IMR-90 (cell line): ENCODE measurements around the gene TP53AIP1. TPM values are rescaled to one million over a fixed set of nuclear protein-coding genes. Genes with fewer than 3 reads are reported as not detected.
A peak's percentile ranks its signal among the peaks of the same experiment; 100 is the strongest.

Experiments
- ATAC-seq: fragments of 200-7000 bp; cut with Tn5 transposase; 2 replicates; pipeline ENCODE4 v1.9.1; 2020; ENCODE audit warnings: low read depth, mild to moderate bottlenecking, moderate library complexity
- BruUV-seq: library from RNA; stranded (reverse); fragments of 400-500 nt; replicated peaks from 2 replicates; lab custom pipeline; 2021; lab: Mats Ljungman, UMichigan
- CTCF ChIA-PET: fragments of 300-600 bp; formaldehyde crosslinking; extraction: SDS; loops from one replicate; lab custom pipeline; 2021; ENCODE audit warnings: antibody characterized with exemption; lab: Yijun Ruan, JAX
- POLR2A ChIA-PET: fragments of 300-600 bp; sonication (Branson Sonifier 250); formaldehyde crosslinking; loops from one replicate; lab custom pipeline; 2022; ENCODE audit warnings: antibody characterized with exemption; ENCODE audit not compliant: unreplicated experiment; lab: Charles Lee
- DNase-seq: peaks from one replicate; pipeline ENCODE4 v3.0.0; 2013
- H2AFZ ChIP-seq: replicated peaks from 2 replicates; pipeline ENCODE3; 2013; ENCODE audit warnings: low read length, mild to moderate bottlenecking; ENCODE audit not compliant: poor library complexity
- H2AK5ac ChIP-seq: 2 replicates; pipeline ENCODE4 v1.6.1; 2013; ENCODE audit warnings: low read depth, low read length, inconsistent platforms
- H2AK9ac ChIP-seq: replicated peaks from 2 replicates; pipeline ENCODE3; 2013; ENCODE audit warnings: mild to moderate bottlenecking, low read depth, low read length, moderate library complexity; ENCODE audit not compliant: poor library complexity
- H2BK120ac ChIP-seq: 2 replicates; pipeline ENCODE4 v1.6.1; 2013; ENCODE audit warnings: low read depth, low read length, inconsistent platforms
- H2BK15ac ChIP-seq: 3 replicates; pipeline ENCODE4 v1.6.1; 2013; ENCODE audit warnings: low read depth, low read length, inconsistent platforms
- H2BK20ac ChIP-seq: 2 replicates; pipeline ENCODE4 v1.6.1; 2013; ENCODE audit warnings: low read depth, mild to moderate bottlenecking, inconsistent platforms, low read length, moderate library complexity
- H2BK5ac ChIP-seq: 2 replicates; pipeline ENCODE4 v1.6.1; 2013; ENCODE audit warnings: mild to moderate bottlenecking, low read depth, low read length, inconsistent platforms; ENCODE audit not compliant: poor library complexity, severe bottlenecking
- H3K14ac ChIP-seq: replicated peaks from 2 replicates; pipeline ENCODE4 v1.6.1; 2013; ENCODE audit warnings: low read depth, low read length, inconsistent platforms
- H3K18ac ChIP-seq: 2 replicates; pipeline ENCODE4 v1.6.1; 2013; ENCODE audit warnings: low read depth, low read length, control low read depth
- H3K23ac ChIP-seq: 2 replicates; pipeline ENCODE4 v1.6.1; 2013; ENCODE audit warnings: low read depth, low read length, inconsistent platforms
- H3K27ac ChIP-seq: 2 replicates; pipeline ENCODE4 v1.5.1; 2013; ENCODE audit warnings: mild to moderate bottlenecking, control low read depth, low read length; ENCODE audit not compliant: insufficient read depth
- H3K27me3 ChIP-seq: 2 replicates; pipeline ENCODE4 v1.6.1; 2013; ENCODE audit warnings: low read length; ENCODE audit not compliant: control insufficient read depth, insufficient read depth
- H3K36me3 ChIP-seq: 2 replicates; pipeline ENCODE4 v1.6.1; 2013; ENCODE audit warnings: low read length, mixed read lengths; ENCODE audit not compliant: control insufficient read depth, insufficient read depth
- H3K4ac ChIP-seq: 2 replicates; pipeline ENCODE4 v1.6.1; 2013; ENCODE audit warnings: low read depth, low read length, inconsistent platforms
- H3K4me1 ChIP-seq: 2 replicates; pipeline ENCODE4 v1.6.1; 2013; ENCODE audit warnings: low read length, mixed read lengths; ENCODE audit not compliant: control insufficient read depth, insufficient read depth
- H3K4me2 ChIP-seq: 2 replicates; pipeline ENCODE4 v1.6.1; 2013; ENCODE audit warnings: low read depth, mild to moderate bottlenecking, control low read depth, low read length, moderate library complexity
- H3K4me3 ChIP-seq: 2 replicates; pipeline ENCODE4 v1.5.1; 2013; ENCODE audit warnings: low read depth, mild to moderate bottlenecking, control low read depth, low read length, moderate library complexity; ENCODE audit not compliant: insufficient read depth
- H3K56ac ChIP-seq: 2 replicates; pipeline ENCODE4 v1.6.1; 2013; ENCODE audit warnings: low read length, inconsistent platforms; ENCODE audit not compliant: insufficient read depth; ENCODE audit errors: extremely low read depth
- H3K79me1 ChIP-seq, 2 experiments: 2 replicates each; pipeline ENCODE4 v1.6.1; 2013; ENCODE audit warnings: low read length in 2 of 2, inconsistent platforms in 1 of 2, low read depth in 1 of 2
- H3K9ac ChIP-seq: 2 replicates; pipeline ENCODE4 v1.6.1; 2013; ENCODE audit warnings: low read depth, low read length, control low read depth
- H3K9me1 ChIP-seq: 2 replicates; pipeline ENCODE4 v1.6.1; 2013; ENCODE audit warnings: low read length, inconsistent platforms; ENCODE audit not compliant: insufficient read depth
- H3K9me3 ChIP-seq: 2 replicates; pipeline ENCODE4 v1.6.1; 2013; ENCODE audit warnings: low read length; ENCODE audit not compliant: control insufficient read depth, insufficient read depth
- H4K20me1 ChIP-seq: 2 replicates; pipeline ENCODE4 v1.6.1; 2013; ENCODE audit warnings: low read length, inconsistent platforms; ENCODE audit not compliant: insufficient read depth
- H4K5ac ChIP-seq: 2 replicates; pipeline ENCODE4 v1.6.1; 2013; ENCODE audit warnings: mild to moderate bottlenecking, low read depth, low read length, control low read depth
- H4K8ac ChIP-seq, 2 experiments: 2 replicates each; pipeline ENCODE4 v1.6.1; 2013; ENCODE audit warnings: low read depth in 2 of 2, low read length in 2 of 2, control low read depth in 1 of 2, inconsistent platforms in 1 of 2
- H4K91ac ChIP-seq: 2 replicates; pipeline ENCODE4 v1.6.1; 2013; ENCODE audit warnings: low read depth, low read length, inconsistent platforms; ENCODE audit not compliant: insufficient read depth
- RCOR1 ChIP-seq: IDR thresholded peaks from 2 replicates; pipeline ENCODE4 v1.6.1; 2012; ENCODE audit warnings: mild to moderate bottlenecking, low read length, improper control_type of control experiment; ENCODE audit not compliant: insufficient replicate concordance
- SMC3 ChIP-seq: fragments of 150-350 bp; IDR thresholded peaks from 2 replicates; pipeline ENCODE4 v1.6.1; 2016; ENCODE audit warnings: low read depth, mild to moderate bottlenecking, antibody characterized with exemption, low read length, moderate library complexity
- USF2 ChIP-seq: fragments of 150-350 bp; IDR thresholded peaks from 2 replicates; pipeline ENCODE4 v1.6.1; 2017; ENCODE audit warnings: mild to moderate bottlenecking, antibody characterized with exemption, low read length, low read depth
- WGBS, 2 experiments: methylation state at CpG; one replicate each; pipeline versions ENCODE4 v1.1.5 to v1.1.7; 2013; ENCODE audit warnings: missing lambda C conversion rate in 2 of 2; ENCODE audit not compliant: insufficient read length in 1 of 2; ENCODE audit errors: extremely low coverage in 2 of 2; 5-methylcytosine and 5-hydroxymethylcytosine counted together
- dilution Hi-C: fragments of 300-500 bp; cut with HindIII; formaldehyde crosslinking; loops from one replicate; pipeline ENCODE4 v1.14.3; 2018; ENCODE audit warnings: low sequenced_read_pairs; ENCODE audit not compliant: unreplicated experiment
- in situ Hi-C: fragments of 300-500 bp; cut with MboI; formaldehyde crosslinking; loops from 3 replicates; pipeline ENCODE4 v1.14.3; 2019; ENCODE audit warnings: low sequenced_read_pairs, inconsistent platforms, mixed read lengths
- intact Hi-C: fragments of 100-400 bp; cut with micrococcal nuclease; formaldehyde crosslinking; loops from 2 replicates; pipeline ENCODE4 v1.10.0; 2022
- polyA plus RNA-seq, 3 experiments: library from polyadenylated mRNA; depleted of rRNA; stranded (reverse); fragments of >200 nt; gene quantifications; 2 replicates each; pipeline ENCODE4 v1.2.3, GENCODE V29; 2012; ENCODE audit warnings: low replicate concordance in 1 of 3
- total RNA-seq: library from RNA; depleted of rRNA; stranded (reverse); fragments of >200 nt; gene quantifications from 2 replicates; pipeline ENCODE4 v1.2.3, GENCODE V29; 2012
- TF ChIP-seq, protein P1 (sequence below): conservative IDR thresholded peaks from 2 replicates; pipeline ENCODE4 v1.5.1; 2012; ENCODE audit warnings: mild to moderate bottlenecking, low read depth, low read length, improper control_type of control experiment

TP53AIP1 gene
- total and polyA plus RNA-seq, 2 of the 4 experiments (the other 2 are of a cell fraction): not detected

DNA sequence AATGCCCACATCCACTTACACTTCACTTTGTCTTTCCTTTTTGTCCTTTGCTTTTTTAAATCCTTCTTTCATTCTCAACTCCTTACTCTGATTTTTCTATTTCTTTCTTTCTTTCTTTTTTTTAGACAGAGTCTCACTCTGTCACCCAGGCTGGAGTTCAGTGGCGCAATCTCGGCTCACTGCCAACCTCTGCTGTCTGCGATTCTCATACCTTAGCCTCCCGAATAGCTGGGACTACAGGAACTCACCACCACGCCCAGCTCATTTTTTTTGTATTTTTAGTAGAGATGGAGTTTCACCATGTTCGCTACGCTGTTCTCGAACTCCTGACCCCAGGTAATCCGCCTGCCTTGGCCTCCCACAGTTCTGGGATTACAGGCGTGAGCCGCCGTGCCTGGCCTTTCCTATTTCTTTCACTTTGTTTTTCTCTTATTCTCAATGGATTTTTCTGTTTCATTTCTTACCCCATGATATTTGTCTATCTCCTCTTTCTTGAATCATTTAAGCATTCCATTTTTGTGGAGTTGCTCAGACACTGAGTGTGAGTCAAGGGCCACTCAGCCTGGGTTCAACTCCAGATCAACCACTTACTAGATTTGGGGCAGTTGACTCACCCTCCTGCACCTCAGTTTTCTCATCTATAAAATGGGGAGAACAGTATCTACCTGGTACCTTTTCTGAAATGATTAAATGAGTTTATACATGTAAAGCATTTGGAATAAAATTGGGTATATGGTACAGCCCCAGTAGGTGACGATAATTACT is 43.9 kb downstream of the TP53AIP1 start (continued):
- TF ChIP-seq RCOR1: peak; percentile 94

- Histone ChIP-seq H4K91ac (no peak overlapping the region), H2BK20ac (no peak overlapping the region), H3K23ac (no peak overlapping the region), H3K79me1 (no peaks in the 10 kb centered on the region), H2AK5ac (no peak overlapping the region), H3K9me1 (no peaks in the 10 kb centered on the region), H3K27ac (no peak overlapping the region), H3K36me3 (no peaks in the 10 kb centered on the region), H3K27me3 (peaks cover 5% of the 10 kb centered on the region; the same call in 1 of the 2 replicates), H3K18ac (no peak overlapping the region), H3K4ac (no peak overlapping the region), H2BK15ac (no peak overlapping the region), H3K9ac (no peak overlapping the region), H2BK5ac (no peak overlapping the region), H4K5ac (no peak overlapping the region), H3K4me1 (peaks cover 2% of the 10 kb centered on the region; the same call in 1 of the 2 replicates), H3K56ac (no peak overlapping the region), H3K4me2 (no peak overlapping the region), H2BK120ac (no peak overlapping the region), H2AK9ac (no peak overlapping the region), H3K9me3 (no peaks in the 10 kb centered on the region), H3K4me3 (no peak overlapping the region), H3K14ac (no peak overlapping the region), H4K20me1 (no peaks in the 10 kb centered on the region), H2AFZ (no peak overlapping the region), H4K8ac (no peak overlapping the region)
- TF ChIP-seq USF2: no peak
- TF ChIP-seq, protein P1, sequence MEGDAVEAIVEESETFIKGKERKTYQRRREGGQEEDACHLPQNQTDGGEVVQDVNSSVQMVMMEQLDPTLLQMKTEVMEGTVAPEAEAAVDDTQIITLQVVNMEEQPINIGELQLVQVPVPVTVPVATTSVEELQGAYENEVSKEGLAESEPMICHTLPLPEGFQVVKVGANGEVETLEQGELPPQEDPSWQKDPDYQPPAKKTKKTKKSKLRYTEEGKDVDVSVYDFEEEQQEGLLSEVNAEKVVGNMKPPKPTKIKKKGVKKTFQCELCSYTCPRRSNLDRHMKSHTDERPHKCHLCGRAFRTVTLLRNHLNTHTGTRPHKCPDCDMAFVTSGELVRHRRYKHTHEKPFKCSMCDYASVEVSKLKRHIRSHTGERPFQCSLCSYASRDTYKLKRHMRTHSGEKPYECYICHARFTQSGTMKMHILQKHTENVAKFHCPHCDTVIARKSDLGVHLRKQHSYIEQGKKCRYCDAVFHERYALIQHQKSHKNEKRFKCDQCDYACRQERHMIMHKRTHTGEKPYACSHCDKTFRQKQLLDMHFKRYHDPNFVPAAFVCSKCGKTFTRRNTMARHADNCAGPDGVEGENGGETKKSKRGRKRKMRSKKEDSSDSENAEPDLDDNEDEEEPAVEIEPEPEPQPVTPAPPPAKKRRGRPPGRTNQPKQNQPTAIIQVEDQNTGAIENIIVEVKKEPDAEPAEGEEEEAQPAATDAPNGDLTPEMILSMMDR: no peak
- no peak for TF ChIP-seq SMC3
- in situ Hi-C loops: no loop called here
- POLR2A ChIA-PET: no interaction called here
- CTCF ChIA-PET: no interaction called here
- DNase-seq (no peak), ATAC-seq (no peak)
- WGBS, 2 experiments: no CpG with 5 or more reads among the region's 1 CpG
- intact Hi-C loops: no loop called here
- dilution Hi-C loops: no loop called here
- BruUV-seq: no TSS peak
Measured at GRCh38 chr11:128897826-128898225, 44.8 kb downstream of the TP53AIP1 start.
